NCI-H1105 treated with DMSO at 0.1 percent for 48 hours (cell line): ENCODE measurements around the gene TUBA4A.
A peak's percentile ranks its signal among the peaks of the same experiment; 100 is the strongest.
"Not testable (repeated sequence)": the region's sequence is repeated elsewhere in the genome, so short reads cannot be mapped to it uniquely, and the experiment has no call there.

Source experiments
- DNase-seq: peaks from one replicate; lab custom pipeline; 2025; lab: John Stamatoyannopoulos, UW

Gene TUBA4A

GRCh38 chr2:219253753-219254589 is at the start of gene TUBA4A:
TUBA4A (minus strand) TSS chr2:219253918; CDS start chr2:219253858, 60 bp downstream.
- peak; percentile 68 for DNase-seq

GRCh38 chr2:219302412-219302968 is 48.8 kb upstream of the TUBA4A start:
- no peak for DNase-seq

- no peak for DNase-seq
Observed at GRCh38 chr2:219300022-219300421, 46.3 kb upstream of the TUBA4A start.

- no peak for DNase-seq
Observed at GRCh38 chr2:219299372-219299760, 45.6 kb upstream of the TUBA4A start.

GRCh38 chr2:219298759-219299371 is 45.1 kb upstream of the TUBA4A start:
- peak; percentile 31 for DNase-seq

- no peak for DNase-seq
Observed at GRCh38 chr2:219297766-219298456, 44.2 kb upstream of the TUBA4A start.

GRCh38 chr2:219296631-219297391 is 43.1 kb upstream of the TUBA4A start:
- no peak for DNase-seq

- no peak for DNase-seq
Observed at GRCh38 chr2:219296142-219296541, 42.4 kb upstream of the TUBA4A start.

- DNase-seq, result no peak
Observed at GRCh38 chr2:219294356-219295351, 40.9 kb upstream of the TUBA4A start.

- no peak for DNase-seq
Observed at GRCh38 chr2:219293736-219294231, 40.1 kb upstream of the TUBA4A start.

- DNase-seq, result no peak
Observed at GRCh38 chr2:219292616-219293015, 38.9 kb upstream of the TUBA4A start.

- DNase-seq, result no peak
Observed at GRCh38 chr2:219291910-219292490, 38.3 kb upstream of the TUBA4A start.

GRCh38 chr2:219291394-219291793 is 37.7 kb upstream of the TUBA4A start:
- DNase-seq, result no peak

GRCh38 chr2:219290381-219291171 is 36.9 kb upstream of the TUBA4A start:
- no peak for DNase-seq

- DNase-seq, result no peak
Observed at GRCh38 chr2:219289537-219290361, 36.0 kb upstream of the TUBA4A start.

GRCh38 chr2:219289195-219289536 is 35.4 kb upstream of the TUBA4A start:
- no peak for DNase-seq

GRCh38 chr2:219287580-219288265 is 34.0 kb upstream of the TUBA4A start:
- DNase-seq, result no peak

- DNase-seq, result not testable (repeated sequence)
Observed at GRCh38 chr2:219287116-219287440, 33.4 kb upstream of the TUBA4A start.
